NOMO-1 treated with DMSO at 0.1 percent for 48 hours (cell line): Measurements from ENCODE around the gene USP25.

Source experiments
- DNase-seq: peaks from one replicate; lab custom pipeline; 2025; ENCODE audit not compliant: unreplicated experiment; lab: John Stamatoyannopoulos, UW

USP25 gene

GRCh38 chr21:15804247-15805005, 74.6 kb downstream of the USP25 start:
- peak; percentile 39 for DNase-seq

- DNase-seq: no peak
Measured at GRCh38 chr21:15809065-15809464, 79.3 kb downstream of the USP25 start.

GRCh38 chr21:15809818-15810217, 80.0 kb downstream of the USP25 start:
- peak; percentile 83 for DNase-seq

GRCh38 chr21:15815285-15815684, 85.5 kb downstream of the USP25 start:
- DNase-seq: no peak

- DNase-seq: peak; percentile 15
Measured at GRCh38 chr21:15820327-15820726, 90.5 kb downstream of the USP25 start.

- DNase-seq: no peak
Measured at GRCh38 chr21:15820852-15821379, 91.1 kb downstream of the USP25 start.

GRCh38 chr21:15823486-15824150, 93.8 kb downstream of the USP25 start:
- DNase-seq: no peak

GRCh38 chr21:15825700-15826099, 95.9 kb downstream of the USP25 start:
- DNase-seq: no peak

GRCh38 chr21:15826147-15826780, 96.5 kb downstream of the USP25 start:
- peak; percentile 65 for DNase-seq

GRCh38 chr21:15826908-15827601, 97.3 kb downstream of the USP25 start:
- DNase-seq: no peak

GRCh38 chr21:15831497-15831896, 101.7 kb downstream of the USP25 start:
- no peak for DNase-seq

GRCh38 chr21:15837645-15838044, 107.9 kb downstream of the USP25 start:
- peak; percentile 3 for DNase-seq

GRCh38 chr21:15839026-15839425, 109.2 kb downstream of the USP25 start:
- no peak for DNase-seq

GRCh38 chr21:15839601-15840000, 109.8 kb downstream of the USP25 start:
- no peak for DNase-seq

- no peak for DNase-seq
Measured at GRCh38 chr21:15840406-15840805, 110.6 kb downstream of the USP25 start.

GRCh38 chr21:15841856-15842564, 112.2 kb downstream of the USP25 start:
- DNase-seq: no peak

- DNase-seq: no peak
Measured at GRCh38 chr21:15842565-15842880, 112.7 kb downstream of the USP25 start.

- no peak for DNase-seq
Measured at GRCh38 chr21:15843766-15844165, 114.0 kb downstream of the USP25 start.

- DNase-seq: no peak
Measured at GRCh38 chr21:15848634-15849560, 119.1 kb downstream of the USP25 start.

- DNase-seq: no peak
Measured at GRCh38 chr21:15849927-15850326, 120.1 kb downstream of the USP25 start.
